ENCODE data around the gene TNIP1. TPM values are rescaled to one million over a fixed set of nuclear protein-coding genes. Genes with fewer than 3 reads are reported as not detected.

The TNIP1 gene
- total RNA-seq, 1 donor from 2014 or later: 120 TPM

- H3K4me1 ChIP-seq: peaks cover 9% of the 10 kb centered on the region
Measured at GRCh38 chr5:151125421-151125820, 44.6 kb upstream of the TNIP1 start.

GRCh38 chr5:151123897-151124751 lies 43.3 kb upstream of the TNIP1 start:
- Histone ChIP-seq H3K27ac (peak overlapping the region; percentile 11), H3K9me3 (no peaks in the 10 kb centered on the region), H3K27me3 (no peaks in the 10 kb centered on the region), H3K4me1 (peaks cover 9% of the 10 kb centered on the region), H3K36me3 (peaks cover 89% of the 10 kb centered on the region), H3K4me3 (no peak overlapping the region)
- intact Hi-C loops (cut with DNase I): loop anchor here (10.0 kb wide), 1 partner anchor 111 kb away; no protein-coding TSS in a partner anchor
- ATAC-seq: no peak
- TF ChIP-seq CTCF (IDR thresholded peaks at IDR 0.05): no peak
- DNase-seq: no peak

More at GRCh38 chr5:151125421-151125820, 44.6 kb upstream of the TNIP1 start:
- DNase-seq (no peak), ATAC-seq (peak; percentile 18)
- H3K9me3 ChIP-seq: no peaks in the 10 kb centered on the region
- no peaks in the 10 kb centered on the region for H3K27me3 ChIP-seq
- peak overlapping the region; percentile 36 for H3K27ac ChIP-seq
- peaks cover 88% of the 10 kb centered on the region for H3K36me3 ChIP-seq
- no peak for TF ChIP-seq CTCF (IDR thresholded peaks at IDR 0.05)
- H3K4me3 ChIP-seq: no peak overlapping the region
- intact Hi-C loops (cut with DNase I): loop anchor here (5.0 to 10.0 kb wide), 2 partner anchors 37 to 109 kb away; no protein-coding TSS in a partner anchor

- H3K4me1 ChIP-seq: peaks cover 9% of the 10 kb centered on the region
- H3K27me3 ChIP-seq: no peaks in the 10 kb centered on the region
- H3K36me3 ChIP-seq: peaks cover 87% of the 10 kb centered on the region
- DNase-seq (no peak), ATAC-seq (no peak)
- intact Hi-C loops (cut with DNase I): loop anchor here (10.0 kb wide), 1 partner anchor 112 kb away; no protein-coding TSS in a partner anchor
- no peak overlapping the region for H3K27ac ChIP-seq
- H3K9me3 ChIP-seq: no peaks in the 10 kb centered on the region
- TF ChIP-seq CTCF (IDR thresholded peaks at IDR 0.05): no peak
- no peak overlapping the region for H3K4me3 ChIP-seq
Measured at GRCh38 chr5:151122828-151123227, 42.0 kb upstream of the TNIP1 start.

- Histone ChIP-seq H3K36me3 (peaks cover 87% of the 10 kb centered on the region), H3K9me3 (no peaks in the 10 kb centered on the region), H3K4me3 (no peak overlapping the region), H3K27ac (peak overlapping the region; percentile 26), H3K4me1 (peaks cover 9% of the 10 kb centered on the region), H3K27me3 (no peaks in the 10 kb centered on the region)
- ATAC-seq (no peak), DNase-seq (no peak)
- TF ChIP-seq CTCF (IDR thresholded peaks at IDR 0.05): no peak
- intact Hi-C loops (cut with DNase I): loop anchor here (10.0 kb wide), 1 partner anchor 113 kb away; no protein-coding TSS in a partner anchor
Measured at GRCh38 chr5:151121665-151122064, 40.8 kb upstream of the TNIP1 start.

GRCh38 chr5:151121095-151121494 lies 40.3 kb upstream of the TNIP1 start:
- Histone ChIP-seq H3K36me3 (peaks cover 90% of the 10 kb centered on the region), H3K9me3 (no peaks in the 10 kb centered on the region)
- intact Hi-C loops (cut with DNase I): loop anchor here (10.0 kb wide), 1 partner anchor 114 kb away; no protein-coding TSS in a partner anchor

More at GRCh38 chr5:151121095-151121494, 40.3 kb upstream of the TNIP1 start:
- Histone ChIP-seq H3K4me3 (no peak overlapping the region), H3K4me1 (peaks cover 9% of the 10 kb centered on the region), H3K27ac (peak overlapping the region; percentile 26), H3K27me3 (no peaks in the 10 kb centered on the region)
- TF ChIP-seq CTCF (IDR thresholded peaks at IDR 0.05): no peak
- DNase-seq: no peak
- no peak for ATAC-seq

Data from upper lobe of right lung (tissue), 1 donor.